ENCODE results near the gene OTOF.

DNA sequence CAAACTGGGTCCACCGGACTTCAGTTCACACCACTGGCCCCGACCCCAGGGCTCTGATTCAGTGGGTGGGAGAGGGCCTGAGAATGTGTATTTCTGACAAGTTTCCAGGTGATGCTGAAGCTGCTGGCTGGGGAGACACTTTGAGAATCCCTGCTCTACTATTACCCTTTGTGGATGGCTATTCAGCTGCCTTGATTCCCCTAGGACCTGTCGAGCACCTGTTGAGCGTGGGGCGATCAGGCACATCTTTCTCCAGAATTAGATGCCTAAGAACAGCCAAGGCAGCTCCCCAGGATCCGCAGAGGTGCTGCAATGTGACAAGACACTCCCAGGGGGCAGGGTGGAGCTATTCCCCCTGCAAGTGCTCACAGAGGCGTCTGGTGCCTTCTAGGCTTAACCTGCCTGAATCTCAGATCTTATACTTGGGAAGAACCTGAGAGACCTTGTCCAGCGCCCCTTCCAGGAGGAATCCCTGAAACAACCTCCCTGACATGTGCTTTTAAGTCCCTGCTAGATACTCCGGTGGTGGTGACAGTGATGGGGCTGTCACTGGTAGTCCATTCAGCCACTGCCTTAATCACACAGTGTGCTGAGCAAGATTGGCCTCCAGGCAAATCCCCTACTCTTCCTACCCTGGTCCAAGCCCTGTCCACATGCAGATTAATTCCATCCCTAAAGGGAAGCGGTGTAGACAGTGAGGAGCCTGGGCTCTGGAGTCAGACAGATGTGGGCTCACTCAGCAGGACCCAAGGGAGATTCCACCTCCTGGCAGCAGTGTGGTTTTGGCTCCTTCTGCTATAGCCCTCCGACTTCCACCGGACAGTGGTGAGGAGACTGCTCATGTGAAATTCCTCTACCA, 43.4 kb upstream of the OTOF start:
- TF ChIP-seq, protein P1, sequence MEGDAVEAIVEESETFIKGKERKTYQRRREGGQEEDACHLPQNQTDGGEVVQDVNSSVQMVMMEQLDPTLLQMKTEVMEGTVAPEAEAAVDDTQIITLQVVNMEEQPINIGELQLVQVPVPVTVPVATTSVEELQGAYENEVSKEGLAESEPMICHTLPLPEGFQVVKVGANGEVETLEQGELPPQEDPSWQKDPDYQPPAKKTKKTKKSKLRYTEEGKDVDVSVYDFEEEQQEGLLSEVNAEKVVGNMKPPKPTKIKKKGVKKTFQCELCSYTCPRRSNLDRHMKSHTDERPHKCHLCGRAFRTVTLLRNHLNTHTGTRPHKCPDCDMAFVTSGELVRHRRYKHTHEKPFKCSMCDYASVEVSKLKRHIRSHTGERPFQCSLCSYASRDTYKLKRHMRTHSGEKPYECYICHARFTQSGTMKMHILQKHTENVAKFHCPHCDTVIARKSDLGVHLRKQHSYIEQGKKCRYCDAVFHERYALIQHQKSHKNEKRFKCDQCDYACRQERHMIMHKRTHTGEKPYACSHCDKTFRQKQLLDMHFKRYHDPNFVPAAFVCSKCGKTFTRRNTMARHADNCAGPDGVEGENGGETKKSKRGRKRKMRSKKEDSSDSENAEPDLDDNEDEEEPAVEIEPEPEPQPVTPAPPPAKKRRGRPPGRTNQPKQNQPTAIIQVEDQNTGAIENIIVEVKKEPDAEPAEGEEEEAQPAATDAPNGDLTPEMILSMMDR (IDR thresholded peaks at IDR 0.05): peak; percentile 68
- TF ChIP-seq EZH2 (IDR thresholded peaks at IDR 0.05): no peak
- TF ChIP-seq EZH2phosphoT487 (IDR thresholded peaks at IDR 0.05): no peak

Measured in neural progenitor cell (in vitro differentiated cells).